MM.1S (cell line): Measurements from ENCODE around the gene CCDC91.

Source experiments
- EZH2 ChIP-seq: fragments of 300-600 bp; sonication (generic); optimal IDR thresholded peaks from 2 replicates; pipeline ENCODE3; 2017; ENCODE audit warnings: low read depth, mild to moderate bottlenecking, antibody characterized with exemption, low read length, mixed read lengths
- EZH2phosphoT487 ChIP-seq: fragments of 300-600 bp; sonication (generic); IDR thresholded peaks from 2 replicates; pipeline ENCODE4 v1.6.1; 2018; ENCODE audit warnings: antibody characterized with exemption, low read length
- TF ChIP-seq, protein P1 (sequence below): fragments of 300-600 bp; sonication (generic); IDR thresholded peaks from 2 replicates; pipeline ENCODE4 v1.5.1; 2016; ENCODE audit warnings: antibody characterized with exemption, low read length, mixed read lengths

GRCh38 chr12:28177461-28177860 lies 12.8 kb upstream of the CCDC91 start:
- TF ChIP-seq, protein P1, sequence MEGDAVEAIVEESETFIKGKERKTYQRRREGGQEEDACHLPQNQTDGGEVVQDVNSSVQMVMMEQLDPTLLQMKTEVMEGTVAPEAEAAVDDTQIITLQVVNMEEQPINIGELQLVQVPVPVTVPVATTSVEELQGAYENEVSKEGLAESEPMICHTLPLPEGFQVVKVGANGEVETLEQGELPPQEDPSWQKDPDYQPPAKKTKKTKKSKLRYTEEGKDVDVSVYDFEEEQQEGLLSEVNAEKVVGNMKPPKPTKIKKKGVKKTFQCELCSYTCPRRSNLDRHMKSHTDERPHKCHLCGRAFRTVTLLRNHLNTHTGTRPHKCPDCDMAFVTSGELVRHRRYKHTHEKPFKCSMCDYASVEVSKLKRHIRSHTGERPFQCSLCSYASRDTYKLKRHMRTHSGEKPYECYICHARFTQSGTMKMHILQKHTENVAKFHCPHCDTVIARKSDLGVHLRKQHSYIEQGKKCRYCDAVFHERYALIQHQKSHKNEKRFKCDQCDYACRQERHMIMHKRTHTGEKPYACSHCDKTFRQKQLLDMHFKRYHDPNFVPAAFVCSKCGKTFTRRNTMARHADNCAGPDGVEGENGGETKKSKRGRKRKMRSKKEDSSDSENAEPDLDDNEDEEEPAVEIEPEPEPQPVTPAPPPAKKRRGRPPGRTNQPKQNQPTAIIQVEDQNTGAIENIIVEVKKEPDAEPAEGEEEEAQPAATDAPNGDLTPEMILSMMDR = no peak
- TF ChIP-seq EZH2 = no peak
- TF ChIP-seq EZH2phosphoT487 = no peak
